Panc1 (cell line): ENCODE data around the gene MBOAT7. TPM values are rescaled to one million over a fixed set of nuclear protein-coding genes. Genes with fewer than 3 reads are reported as not detected.

Source experiments
- ATAC-seq: fragments of 200-7000 bp; cut with Tn5 transposase; 2 replicates; pipeline ENCODE4 v1.9.1; 2020; ENCODE audit warnings: mild to moderate bottlenecking, moderate library complexity
- BruUV-seq: library from RNA; stranded (reverse); fragments of 400-500 nt; replicated peaks from 2 replicates; lab custom pipeline; 2021; lab: Mats Ljungman, UMichigan
- CTCF ChIA-PET: fragments of 300-600 bp; sonication (Branson Sonifier 250); formaldehyde crosslinking; loops from one replicate; lab custom pipeline; 2022; ENCODE audit warnings: antibody characterized with exemption; lab: Charles Lee
- POLR2A ChIA-PET: fragments of 300-600 bp; sonication (Branson Sonifier 250); formaldehyde crosslinking; loops from one replicate; lab custom pipeline; 2022; ENCODE audit warnings: antibody characterized with exemption; lab: Charles Lee
- DNase-seq: peaks from one replicate; pipeline ENCODE4 v3.0.0-alpha.2; 2010; ENCODE audit warnings: low read depth, low spot score
- H3K27ac ChIP-seq: 2 replicates; pipeline ENCODE4 v1.5.1; 2011; ENCODE audit warnings: mild to moderate bottlenecking, low read length, inconsistent platforms
- H3K27me3 ChIP-seq: fragments of 200-500 bp; sonication (Bioruptor generic); 2 replicates; pipeline ENCODE4 v1.6.0; 2014; ENCODE audit warnings: low read length, inconsistent platforms; ENCODE audit not compliant: control insufficient read depth, insufficient read depth
- H3K36me3 ChIP-seq: fragments of 200-500 bp; sonication (Bioruptor generic); 2 replicates; pipeline ENCODE4 v1.5.1; 2014; ENCODE audit warnings: inconsistent platforms, mild to moderate bottlenecking, low read length, moderate library complexity; ENCODE audit not compliant: control insufficient read depth, insufficient read depth
- H3K4me1 ChIP-seq: 2 replicates; pipeline ENCODE4 v1.5.1; 2011; ENCODE audit warnings: inconsistent platforms, mild to moderate bottlenecking, low read length, moderate library complexity; ENCODE audit not compliant: control insufficient read depth, insufficient read depth
- H3K4me3 ChIP-seq, 2 experiments: 2 replicates each; pipeline ENCODE4 v1.5.1; 2011 to 2012; ENCODE audit warnings: low read depth in 2 of 2, low read length in 2 of 2, mild to moderate bottlenecking in 2 of 2, inconsistent platforms in 1 of 2, moderate library complexity in 1 of 2
- H3K9me3 ChIP-seq: fragments of 200-500 bp; sonication (Bioruptor generic); 2 replicates; pipeline ENCODE4 v1.5.1; 2014; ENCODE audit warnings: low read depth, mild to moderate bottlenecking, inconsistent platforms, low read length, moderate library complexity; ENCODE audit not compliant: control insufficient read depth, insufficient read depth
- CTCF ChIP-seq: fragments of 450-650 bp; IDR thresholded peaks from 2 replicates; pipeline ENCODE4 v1.5.1; 2017; ENCODE audit warnings: mild to moderate bottlenecking
- POLR2AphosphoS5 ChIP-seq: IDR thresholded peaks from 2 replicates; pipeline ENCODE4 v1.6.1; 2012; ENCODE audit warnings: mild to moderate bottlenecking, low read depth, low read length, moderate library complexity
- REST ChIP-seq, 2 experiments: IDR thresholded peaks; 2 replicates each; pipeline ENCODE4 v1.6.1; 2011 to 2012; ENCODE audit warnings: low read depth in 2 of 2, control low read depth in 1 of 2, low read length in 1 of 2, mild to moderate bottlenecking in 1 of 2, moderate library complexity in 1 of 2; ENCODE audit not compliant: insufficient read depth in 1 of 2
- SIN3A ChIP-seq: IDR thresholded peaks from 2 replicates; pipeline ENCODE4 v1.6.1; 2012; ENCODE audit warnings: low read depth, mild to moderate bottlenecking, low read length, moderate library complexity, borderline replicate concordance; ENCODE audit not compliant: insufficient read depth
- TCF7L2 ChIP-seq: IDR thresholded peaks from 2 replicates; pipeline ENCODE4 v1.6.1; 2011; ENCODE audit warnings: mild to moderate bottlenecking, low read depth, low read length, inconsistent platforms
- in situ Hi-C: cut with HindIII; loops from 2 replicates; pipeline ENCODE4 v1.10.0; 2016; ENCODE audit warnings: low sequenced_read_pairs, low pct_unique_long_range_greater_than_20kb
- intact Hi-C: fragments of 100-400 bp; cut with micrococcal nuclease; formaldehyde crosslinking; loops from one replicate; pipeline ENCODE4 v1.10.0; 2022; ENCODE audit not compliant: unreplicated experiment
- total RNA-seq: library from RNA; stranded (reverse); gene quantifications from one replicate; pipeline ENCODE4 v1.2.1, GENCODE V29; 2021; ENCODE audit not compliant: unreplicated experiment

Gene MBOAT7
- total RNA-seq, 1 experiment from 2014 or later, result 264 TPM

GRCh38 chr19:54136864-54137698, 52.3 kb downstream of the MBOAT7 start:
- H3K27ac ChIP-seq, result peak overlapping the region; percentile 95
- in situ Hi-C loops (no loop called here), intact Hi-C loops (no loop called here)

More at GRCh38 chr19:54136864-54137698, 52.3 kb downstream of the MBOAT7 start:
- Histone ChIP-seq H3K4me3 (peak overlapping the region; percentile 68 to 97), H3K36me3 (peaks cover 4% of the 10 kb centered on the region), H3K27me3 (no peaks in the 10 kb centered on the region), H3K4me1 (peaks cover 30% of the 10 kb centered on the region), H3K9me3 (no peaks in the 10 kb centered on the region)
- ChIA-PET POLR2A (interaction anchor here (0.5 to 1.2 kb wide), 8 partner anchors 14 to 39 kb away, joined by 3 to 9 read pairs (median 3); partner anchors contain the start of genes LENG1, PRPF31 and TFPT), CTCF (interaction anchor here (0.7 to 1.8 kb wide), 2 partner anchors 20 to 344 kb away, joined by 4 to 5 read pairs; no protein-coding TSS in a partner anchor)
- DNase-seq, result peak; percentile 100
- BruUV-seq, result no TSS peak
- peak; percentile 90 for ATAC-seq
- TF ChIP-seq POLR2AphosphoS5 (peak; percentile 86), CTCF (no peak), REST (IDR thresholded peaks at IDR 0.05; ENCODE audit: insufficient read depth in 1 of 2, low read depth in 2 of 2, low read length in 1 of 2) (no peak), SIN3A (0 out of 2 replicates have a peak, but pooled peaks have one; percentile 80), TCF7L2 (peak; percentile 33; the same call in 1 of the 2 replicates)
